NCI-H2081 (cell line): Measurements from ENCODE around the gene CFAP54.

Experiments used
- DNase-seq, 2 experiments: peaks; one replicate each; lab custom pipeline; 2025; lab: John Stamatoyannopoulos, UW

Gene CFAP54

DNA sequence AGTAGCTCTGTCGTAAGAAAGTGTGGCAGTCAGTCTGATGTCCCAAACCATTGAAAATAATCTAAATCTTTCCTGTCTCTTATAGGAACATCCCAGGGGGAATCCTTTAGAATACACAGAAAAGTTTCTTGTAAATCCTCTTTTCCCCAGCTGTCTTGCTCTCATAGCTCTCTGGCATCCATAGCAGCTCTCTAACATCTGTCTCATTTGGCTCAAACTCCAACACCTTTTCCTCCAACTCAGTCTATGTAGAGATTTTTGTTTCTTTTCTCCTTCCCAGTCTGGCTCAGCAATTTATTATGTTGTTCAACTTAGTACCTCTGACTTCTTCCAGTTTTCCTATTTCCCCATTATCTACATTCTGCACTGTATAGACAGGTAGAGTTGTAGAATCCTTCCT lies 333.3 kb downstream of the CFAP54 start:
- no peak for DNase-seq

DNA sequence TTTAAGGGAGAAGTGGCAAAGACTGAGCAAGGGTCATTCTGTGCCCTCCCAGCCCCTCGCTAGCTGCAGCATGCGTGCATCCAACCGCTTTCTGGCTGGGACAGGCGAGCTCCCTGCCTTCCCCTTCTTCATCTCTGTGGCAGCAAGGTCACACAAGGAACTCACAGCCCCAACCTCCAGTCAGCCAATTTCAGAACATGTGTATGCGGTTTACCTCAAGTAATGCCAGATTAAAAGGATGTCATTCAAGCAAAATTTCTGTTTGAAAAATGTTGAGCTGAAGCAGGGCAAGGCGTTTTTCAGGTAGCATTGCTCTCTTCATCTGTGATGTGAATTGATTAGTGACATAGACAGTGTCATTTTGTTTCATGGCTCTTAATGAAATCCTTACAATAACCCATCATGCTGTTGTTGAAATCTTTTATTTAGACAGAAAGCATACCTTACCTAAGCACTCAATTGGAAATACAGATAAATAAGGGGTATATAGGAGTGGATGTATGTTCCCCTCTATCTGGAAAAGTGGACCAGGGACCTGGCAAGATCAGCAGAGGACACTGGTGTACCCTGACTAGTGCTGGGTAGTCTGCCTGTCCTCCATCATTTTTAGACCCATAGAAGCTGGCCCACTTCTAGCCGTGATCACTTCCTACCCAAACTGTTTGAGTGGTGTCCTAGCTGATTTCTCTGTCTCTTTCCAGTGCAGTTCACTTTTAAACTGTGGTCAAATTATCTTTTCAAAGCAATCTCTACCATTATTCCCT lies 334.9 kb downstream of the CFAP54 start:
- DNase-seq = no peak

DNA sequence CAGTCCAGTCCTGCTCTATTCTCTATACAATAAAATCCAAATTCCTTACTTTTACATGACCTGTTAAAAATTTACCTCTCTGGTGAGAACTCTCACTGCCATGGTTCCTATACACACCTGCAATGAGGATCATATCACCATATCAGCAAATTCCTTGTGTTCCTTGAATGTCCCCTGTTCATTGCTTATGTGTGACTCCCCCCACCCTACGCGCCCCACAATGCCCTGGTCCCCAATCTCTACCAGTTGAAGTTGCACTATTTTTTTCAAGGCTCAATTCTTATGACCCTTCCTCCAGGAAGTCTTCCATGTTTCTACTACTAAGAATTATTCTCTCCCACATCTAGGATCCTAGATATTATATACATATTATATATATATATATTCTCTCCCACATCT lies 335.5 kb downstream of the CFAP54 start:
- no peak for DNase-seq

DNA sequence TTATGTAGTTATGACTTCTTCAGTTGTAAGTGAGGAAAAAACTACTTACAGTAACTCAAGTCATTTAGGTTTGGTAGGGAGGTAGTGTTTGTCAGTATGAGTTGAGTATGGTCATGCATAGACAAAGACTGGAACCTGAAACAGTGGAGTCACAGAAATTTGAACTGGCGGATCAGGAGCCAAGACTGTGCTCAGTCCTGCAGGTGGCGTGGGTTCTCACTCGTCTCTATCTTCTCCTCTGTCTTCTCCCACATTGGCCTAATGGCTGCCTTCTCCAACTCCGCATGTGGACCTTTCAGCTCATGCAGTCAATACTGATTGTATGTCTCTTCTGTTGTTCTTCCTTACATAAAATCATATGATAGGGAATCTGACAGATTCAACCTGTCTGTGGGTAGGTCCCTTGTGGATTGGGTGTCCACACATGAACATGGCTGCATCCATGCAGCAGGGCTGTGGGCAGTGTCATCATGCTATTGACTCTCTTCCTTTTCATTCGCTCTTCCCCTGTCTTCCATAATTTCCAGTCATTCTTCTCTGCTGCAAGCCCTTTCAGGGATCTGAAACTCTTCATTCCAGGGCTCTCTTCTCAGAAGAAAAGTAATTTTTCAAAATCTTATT lies 338.9 kb downstream of the CFAP54 start:
- DNase-seq = no peak

DNA sequence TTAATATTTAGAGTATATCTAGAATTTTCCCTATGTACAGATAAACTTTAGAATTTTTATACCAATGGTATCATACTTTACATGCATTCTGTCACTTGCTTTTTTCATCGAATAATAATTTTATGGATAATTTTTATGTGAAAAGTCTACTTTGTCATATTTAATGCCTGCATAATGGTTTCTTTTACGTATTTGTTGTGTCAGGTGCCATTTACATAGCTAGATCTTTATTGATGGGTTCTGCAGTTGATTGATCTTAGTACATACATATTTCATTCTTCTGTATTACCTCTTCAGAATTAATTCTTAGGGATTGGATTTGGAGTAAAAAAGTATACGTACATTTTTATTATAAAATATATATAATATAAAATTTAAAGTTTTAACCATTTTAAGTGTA lies 340.0 kb downstream of the CFAP54 start:
- DNase-seq = no peak

DNA sequence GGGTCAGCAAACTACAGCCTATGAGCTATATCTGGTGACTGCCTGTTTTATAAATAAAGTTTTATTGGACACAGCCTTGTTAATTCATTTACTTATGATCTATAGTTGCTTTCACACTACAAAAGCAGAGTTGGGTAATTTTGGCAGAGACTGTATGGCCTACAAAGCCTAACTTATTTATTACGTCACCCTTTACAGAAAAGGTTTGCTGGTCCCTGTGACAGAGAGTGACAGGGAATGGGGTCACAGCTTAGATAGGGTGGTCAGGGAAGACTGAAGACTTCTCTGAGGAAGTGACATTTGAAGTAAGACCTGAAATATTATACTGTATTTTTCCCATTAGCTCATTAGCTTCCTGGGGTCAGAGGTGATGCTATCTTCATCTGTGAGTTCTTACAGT lies 342.0 kb downstream of the CFAP54 start:
- DNase-seq = no peak

DNA sequence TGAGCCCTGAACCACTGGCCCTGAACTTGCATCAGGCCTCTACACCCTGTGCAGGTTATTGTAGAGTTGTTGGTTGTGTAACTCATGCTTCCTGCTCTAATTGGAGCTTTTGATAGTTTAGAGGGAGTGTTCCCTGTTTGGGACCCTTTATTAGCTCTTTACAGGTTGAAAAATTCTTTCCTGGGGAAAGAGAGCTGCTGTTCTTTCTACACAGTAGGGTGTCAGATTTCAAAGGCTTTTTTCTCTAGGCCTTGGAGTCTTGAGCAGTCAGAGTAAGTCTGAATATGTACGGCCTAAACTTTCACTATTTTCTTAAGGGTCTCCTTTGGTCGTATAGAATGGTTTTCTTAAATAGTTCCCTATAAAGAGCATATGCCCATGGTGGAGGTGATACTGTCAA lies 356.9 kb downstream of the CFAP54 start:
- DNase-seq = no peak

DNA sequence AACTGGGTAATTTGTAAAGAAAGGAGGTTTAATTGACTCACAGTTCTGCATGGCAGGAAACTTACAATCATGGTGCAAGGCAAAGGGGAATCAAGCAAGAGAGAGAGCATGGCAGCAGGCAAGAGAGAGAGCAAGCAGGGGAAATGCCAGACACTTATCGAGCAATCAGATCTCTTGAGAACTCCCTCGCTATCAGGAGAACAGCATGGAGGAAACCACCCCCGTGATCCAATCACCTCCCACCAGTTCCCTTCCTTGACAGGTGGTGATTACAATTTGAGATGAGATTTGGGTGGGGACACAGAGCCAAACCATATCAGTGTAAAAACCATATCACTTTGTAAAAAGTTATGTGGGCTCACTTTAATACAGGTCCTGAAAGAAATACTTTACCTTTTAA lies 361.3 kb downstream of the CFAP54 start:
- no peak for DNase-seq

DNA sequence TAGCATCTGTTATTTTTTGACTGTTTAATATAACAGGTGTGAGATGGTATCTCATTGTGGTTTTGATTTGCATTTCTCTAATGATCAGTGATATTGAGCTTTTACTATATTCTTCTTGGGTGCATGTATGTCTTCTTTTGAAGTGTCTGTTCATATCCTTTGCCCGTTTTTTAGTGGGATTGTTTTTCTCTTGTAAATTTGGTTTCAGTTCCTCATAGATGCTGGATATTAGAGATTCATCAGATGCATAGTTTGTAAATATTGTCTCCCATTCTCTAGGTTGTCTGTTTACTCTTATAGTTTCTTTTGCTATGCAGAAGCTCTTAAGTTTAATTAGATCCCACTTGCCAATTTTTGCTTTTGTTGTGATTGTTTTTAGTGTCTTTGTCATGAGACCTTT lies 368.8 kb downstream of the CFAP54 start:
- no peak for DNase-seq

DNA sequence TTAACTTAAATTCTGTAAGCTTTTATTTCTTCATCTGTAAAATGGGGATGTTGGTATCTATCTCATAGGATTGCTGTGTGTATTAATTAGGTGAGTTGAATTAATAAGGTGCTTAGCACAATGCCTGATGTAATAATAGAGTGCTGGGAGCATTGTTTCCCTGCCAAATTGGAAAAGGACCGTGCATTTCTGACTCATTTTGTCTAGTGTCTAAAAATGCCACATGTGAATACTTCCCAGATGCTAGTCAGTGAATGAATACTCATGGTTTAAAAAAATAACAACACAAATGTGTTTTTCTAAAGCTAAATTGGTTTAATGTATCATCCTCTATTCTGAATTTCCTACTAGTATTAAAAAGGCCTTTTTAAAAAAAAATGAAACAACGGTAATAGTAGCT lies 372.3 kb downstream of the CFAP54 start:
- no peak for DNase-seq

DNA sequence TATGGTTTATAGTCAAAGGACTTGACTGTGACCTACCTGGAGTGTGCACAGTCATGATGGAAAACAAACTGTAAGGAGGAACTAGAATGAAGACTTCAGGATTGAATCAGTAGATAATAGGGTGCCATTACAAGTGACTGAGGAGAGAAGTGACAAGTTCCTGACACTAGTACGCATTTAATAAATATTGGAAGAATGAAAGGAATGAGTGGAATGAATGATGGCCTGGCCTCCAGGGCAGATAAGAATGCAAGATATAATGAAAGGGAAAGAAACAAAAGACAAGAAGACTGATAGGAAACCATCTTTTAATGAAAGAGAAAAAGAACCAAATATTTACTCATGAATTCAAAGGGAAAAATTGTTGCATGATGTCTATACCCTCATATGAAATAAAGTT lies 372.9 kb downstream of the CFAP54 start:
- DNase-seq = no peak

DNA sequence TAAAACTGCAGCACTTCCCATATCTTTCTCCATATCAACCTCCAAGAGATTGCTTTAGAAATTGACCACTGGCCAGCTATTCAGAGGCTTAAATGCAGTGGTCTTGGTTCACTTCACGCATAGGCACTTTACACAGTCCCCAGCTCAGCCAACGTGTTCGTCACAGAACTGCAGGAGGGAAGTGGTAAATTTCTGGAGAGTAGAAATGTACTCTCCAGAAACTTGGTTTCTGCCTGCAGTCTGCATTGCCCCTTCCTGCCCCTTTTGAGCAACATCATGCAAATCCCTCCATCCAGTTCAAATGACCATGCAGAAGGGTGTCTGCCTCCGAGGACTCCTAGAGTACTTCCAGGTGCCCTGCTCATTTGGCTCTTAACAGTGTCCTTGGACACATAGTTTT lies 375.0 kb downstream of the CFAP54 start:
- no peak for DNase-seq

DNA sequence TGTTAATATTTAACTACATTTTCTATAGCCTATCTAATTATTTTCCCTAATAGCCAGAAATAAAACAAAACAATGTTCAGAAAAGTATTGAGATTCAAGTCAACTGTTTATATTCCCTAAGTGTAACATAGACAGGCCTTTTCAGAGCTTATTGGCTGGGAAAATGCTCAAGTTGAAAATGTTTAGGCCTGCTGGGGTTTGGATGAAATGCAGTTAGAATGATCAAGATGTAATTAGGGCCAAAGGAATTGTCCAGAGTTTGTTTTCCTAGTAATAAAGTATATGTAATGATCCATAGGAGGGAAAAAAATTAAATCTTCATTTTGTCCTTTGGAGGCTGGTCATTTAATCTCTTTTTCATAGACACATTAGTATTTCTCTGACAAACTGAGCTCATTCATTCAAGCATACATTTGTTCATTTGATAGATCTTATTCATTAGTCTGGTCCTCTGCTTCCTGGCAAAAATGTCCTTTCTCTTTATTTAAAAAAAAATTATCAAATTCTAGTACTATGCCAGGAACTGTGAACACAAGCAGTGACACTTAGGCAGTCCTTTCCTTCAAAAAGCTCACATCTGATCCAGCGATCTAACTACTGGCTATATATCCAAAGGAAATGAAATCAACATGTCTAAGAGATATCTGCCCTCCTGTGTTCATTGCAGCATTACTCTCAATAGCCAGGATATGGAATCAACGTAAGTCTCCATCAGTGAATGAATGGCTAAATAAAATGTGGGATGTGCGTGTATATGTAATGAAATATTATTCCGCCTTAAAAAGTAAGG lies 377.6 kb downstream of the CFAP54 start:
- DNase-seq = no peak

DNA sequence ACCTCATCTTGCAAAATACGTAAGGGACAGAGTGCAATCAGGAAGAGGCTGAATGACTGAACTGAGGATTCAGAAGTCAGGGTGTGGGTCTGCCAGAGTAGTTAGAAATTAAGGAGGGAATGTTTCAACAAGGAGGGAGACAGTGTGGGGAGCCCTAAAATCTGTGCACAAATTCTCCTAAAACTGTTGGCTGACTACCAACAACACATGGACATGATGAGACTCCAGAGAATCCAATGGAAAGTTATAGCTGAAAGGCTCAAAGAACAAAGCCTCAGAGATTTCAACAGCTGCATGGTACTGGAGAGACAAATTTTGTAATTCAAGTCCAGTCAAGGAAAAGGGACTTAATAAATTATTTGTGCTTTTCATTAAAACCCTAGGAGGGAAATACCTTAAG lies 381.6 kb downstream of the CFAP54 start:
- no peak for DNase-seq

DNA sequence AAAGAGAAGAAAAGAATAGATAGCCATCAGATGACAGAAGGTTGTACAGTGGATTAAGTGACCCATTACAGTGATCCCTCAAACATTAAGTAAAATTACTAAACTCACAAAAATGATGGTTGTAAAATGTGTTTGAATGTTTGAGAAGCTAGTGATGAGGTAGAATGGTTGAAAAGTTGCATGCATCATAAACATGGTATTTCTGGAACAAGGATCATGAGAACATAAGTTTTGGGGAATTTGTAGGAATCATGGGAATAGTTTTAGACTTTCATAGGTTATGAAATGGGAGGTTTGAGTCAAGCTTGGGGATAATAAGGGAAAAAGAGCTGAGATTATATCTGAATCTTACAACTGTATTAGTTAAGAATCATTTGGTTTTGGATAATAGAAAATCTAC lies 383.6 kb downstream of the CFAP54 start:
- no peak for DNase-seq

DNA sequence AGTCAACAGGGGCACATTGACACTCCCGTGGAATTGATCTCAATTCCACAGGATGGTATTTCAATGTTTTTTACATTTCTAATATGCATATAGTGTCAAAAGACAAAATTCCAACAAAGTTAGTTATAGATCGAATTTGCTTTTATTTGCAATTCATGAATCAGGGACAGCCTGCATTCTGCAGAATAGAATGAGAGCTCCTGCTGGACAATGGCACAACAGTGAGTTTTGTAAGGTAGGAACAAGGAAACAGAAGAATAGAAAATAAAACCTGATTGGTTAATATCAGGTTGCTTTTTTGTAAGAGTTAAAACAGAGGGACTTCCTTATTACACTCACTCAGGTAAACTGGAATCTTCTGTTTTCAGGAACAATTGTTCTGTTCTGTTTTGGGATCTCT lies 384.8 kb downstream of the CFAP54 start:
- DNase-seq = no peak

DNA sequence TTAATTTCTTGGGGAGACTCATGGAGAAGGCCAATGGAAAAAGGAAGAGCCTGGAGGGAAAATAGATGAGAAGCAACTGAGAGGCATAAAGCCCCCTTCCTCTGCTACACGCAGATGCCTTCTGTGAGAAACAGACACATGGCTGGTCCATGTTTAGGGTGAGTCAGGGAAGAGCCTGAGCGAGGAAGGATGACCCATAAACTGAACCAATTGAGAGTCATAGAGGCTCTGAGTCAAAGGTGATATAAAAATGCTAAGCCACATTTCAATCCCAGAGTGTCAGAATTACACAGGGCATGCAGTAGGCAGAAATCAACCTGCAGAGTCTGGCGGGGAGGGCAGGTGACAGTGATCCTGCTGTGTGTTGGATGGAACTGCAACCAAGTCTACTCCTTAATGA lies 387.6 kb downstream of the CFAP54 start:
- DNase-seq = no peak

DNA sequence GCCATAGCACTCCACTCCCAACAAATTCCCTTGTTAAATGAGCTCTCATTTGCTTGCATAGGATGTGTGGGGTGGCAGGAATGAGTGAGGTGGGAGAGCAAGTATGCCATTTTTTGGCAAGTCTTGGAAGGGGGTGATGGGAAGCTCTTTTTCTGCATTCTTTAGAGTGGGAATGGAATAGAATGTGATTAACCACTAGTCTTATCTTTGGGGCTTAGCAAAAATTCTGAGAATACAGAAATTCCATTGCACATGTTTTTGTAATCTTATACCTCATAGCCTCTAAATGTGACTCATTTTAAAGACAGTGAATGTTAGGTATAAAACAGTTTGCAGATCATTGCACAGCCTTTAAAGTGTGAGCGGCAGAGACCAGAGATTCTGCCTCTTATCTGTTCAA lies 389.3 kb downstream of the CFAP54 start:
- no peak for DNase-seq

DNA sequence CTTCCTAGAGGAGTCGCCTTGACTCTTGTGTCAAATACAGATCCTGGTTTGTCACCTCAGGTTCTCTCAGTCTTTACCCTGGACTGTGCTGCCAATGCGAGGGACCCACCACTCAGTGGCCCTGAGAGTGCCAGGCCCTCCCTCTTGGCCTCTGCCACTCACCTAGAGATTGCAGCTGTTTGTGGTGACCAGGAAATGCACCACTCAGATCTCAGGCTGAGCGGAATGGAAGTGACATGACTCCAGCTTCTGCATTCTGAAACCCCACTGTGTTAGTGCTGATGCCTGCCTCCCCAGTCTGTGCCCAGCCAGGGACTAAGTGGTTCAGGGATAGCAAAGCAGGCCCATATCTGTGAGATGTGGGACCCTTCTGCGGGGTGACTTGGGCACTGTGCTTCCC lies 389.9 kb downstream of the CFAP54 start:
- DNase-seq = no peak

DNA sequence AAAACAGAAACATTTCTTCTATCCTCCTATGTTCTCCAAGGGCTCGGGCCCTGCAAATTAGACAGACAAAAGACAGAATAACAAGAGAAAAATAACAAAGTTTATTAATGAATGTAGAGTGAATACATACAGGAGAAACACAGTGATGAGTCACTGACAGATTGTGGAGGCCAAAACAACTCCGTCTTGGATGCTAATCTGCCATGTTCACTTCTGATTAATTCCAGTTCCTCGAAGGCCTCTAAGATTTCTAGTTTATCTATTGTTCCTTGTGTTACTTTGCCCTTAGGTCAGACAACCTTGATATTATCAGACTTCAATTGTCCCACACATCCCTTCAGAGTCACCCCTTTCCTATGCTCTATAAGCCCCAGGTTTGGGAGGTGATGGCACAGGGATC lies 390.8 kb downstream of the CFAP54 start:
- no peak for DNase-seq

DNA sequence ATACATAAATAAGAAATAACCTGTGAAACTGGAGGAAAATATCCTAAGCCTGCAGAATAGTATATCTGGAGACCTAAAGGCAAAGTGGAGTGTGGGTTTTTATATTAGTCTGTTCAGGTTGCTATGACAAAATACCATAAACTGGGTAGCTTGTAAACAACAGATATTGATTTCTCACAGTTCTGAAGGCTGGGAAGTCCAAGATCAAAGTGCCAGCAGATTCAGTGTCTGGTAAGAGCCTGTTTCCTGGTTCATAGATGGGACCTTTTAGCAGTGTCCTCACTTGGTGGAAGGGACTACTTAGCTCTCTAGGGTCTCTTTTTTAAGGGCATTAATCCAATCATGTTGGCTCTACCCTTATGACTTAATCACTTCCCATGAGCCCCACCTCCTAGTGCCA lies 392.2 kb downstream of the CFAP54 start:
- DNase-seq = no peak

DNA sequence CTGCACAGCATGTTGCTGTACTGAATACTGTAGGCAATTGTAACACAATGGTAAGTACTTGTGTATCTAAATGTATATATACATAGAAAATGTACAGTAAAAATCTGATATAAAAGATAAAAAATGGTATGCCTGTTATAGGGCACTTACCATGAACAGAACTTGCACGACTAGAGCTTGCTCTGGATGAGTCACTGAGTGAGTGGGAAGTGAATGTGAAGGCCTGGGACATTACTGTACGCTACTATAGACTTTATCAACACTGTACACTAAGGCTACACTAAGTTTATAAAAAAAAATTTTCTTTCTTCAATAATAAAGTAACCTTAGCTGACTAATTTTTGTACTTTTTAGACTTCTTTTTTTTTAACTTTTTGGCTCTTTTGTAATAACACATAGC lies 393.5 kb downstream of the CFAP54 start:
- no peak for DNase-seq

DNA sequence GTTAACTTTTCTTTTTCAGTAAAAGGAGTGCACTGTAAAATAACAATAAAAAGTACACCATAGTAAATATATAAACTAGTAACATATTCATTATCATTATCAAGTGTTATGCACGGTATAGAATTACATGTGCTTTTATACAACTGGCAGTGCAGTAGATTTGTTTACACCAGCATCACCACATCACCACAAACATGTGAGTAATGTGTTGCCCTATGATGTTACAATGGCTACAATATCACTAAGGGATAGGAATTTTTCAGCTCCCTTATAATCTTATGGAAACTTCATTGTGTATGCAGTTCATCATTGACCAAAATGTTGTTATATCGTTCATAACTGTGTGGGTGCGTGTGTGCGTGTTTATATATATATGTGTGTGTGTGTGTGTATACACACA lies 394.2 kb downstream of the CFAP54 start:
- no peak for DNase-seq
